HEK293 (cell line): ENCODE results near the gene MIR17HG.

Source experiments
- CTCF ChIA-PET: fragments of 350-600 bp; formaldehyde crosslinking; extraction: SDS; loops from one replicate; lab custom pipeline; 2021; ENCODE audit warnings: antibody characterized with exemption; lab: Yijun Ruan, JAX
- POLR2A ChIA-PET: fragments of 300-600 bp; formaldehyde crosslinking; extraction: SDS; loops from one replicate; lab custom pipeline; 2020; ENCODE audit warnings: antibody characterized with exemption, inconsistent platforms; lab: Yijun Ruan, JAX
- H3K27ac ChIP-seq: fragments of 200-500 bp; sonication (Bioruptor generic); 2 replicates; pipeline ENCODE4 v1.5.1; 2014; ENCODE audit warnings: low read depth, low read length, control low read depth, inconsistent platforms; ENCODE audit errors: extremely low read depth
- H3K36me3 ChIP-seq, 2 experiments: fragments of 200-500 bp in 1 of 2; sonication (Bioruptor generic) in 1 of 2; 1 replicate in 1 of 2; 2 replicates in 1 of 2; pipeline ENCODE4 v1.5.1; 2014 to 2017; ENCODE audit warnings: inconsistent platforms in 2 of 2, low read length in 2 of 2; ENCODE audit not compliant: control insufficient read depth in 2 of 2, insufficient read depth in 1 of 2
- H3K4me1 ChIP-seq: fragments of 200-500 bp; sonication (Bioruptor generic); 2 replicates; pipeline ENCODE4 v1.5.1; 2014; ENCODE audit warnings: mild to moderate bottlenecking, low read length, inconsistent platforms; ENCODE audit not compliant: control insufficient read depth, insufficient read depth
- H3K4me3 ChIP-seq: 2 replicates; pipeline ENCODE4 v1.5.1; 2011; ENCODE audit warnings: low read depth, mild to moderate bottlenecking, control low read depth, low read length, moderate library complexity
- H3K9me3 ChIP-seq: fragments of 200-500 bp; sonication (Bioruptor generic); 2 replicates; pipeline ENCODE4 v1.5.1; 2014; ENCODE audit warnings: low read depth, low read length, inconsistent platforms; ENCODE audit not compliant: control insufficient read depth, insufficient read depth
- KLF1 ChIP-seq: fragments of 450-650 bp; formaldehyde crosslinking; IDR thresholded peaks from 2 replicates; pipeline ENCODE4 v1.5.1; 2016; ENCODE audit warnings: missing biosample characterization, missing genetic modification characterization
- PRDM4 ChIP-seq: fragments of 450-650 bp; formaldehyde crosslinking; IDR thresholded peaks from 2 replicates; pipeline ENCODE4 v1.5.1; 2017; ENCODE audit warnings: missing biosample characterization, missing genetic modification characterization
- SCRT2 ChIP-seq: fragments of 450-650 bp; formaldehyde crosslinking; IDR thresholded peaks from 2 replicates; pipeline ENCODE4 v1.5.1; 2016; ENCODE audit warnings: missing biosample characterization, missing genetic modification characterization
- WT1 ChIP-seq: fragments of 450-650 bp; formaldehyde crosslinking; IDR thresholded peaks from 2 replicates; pipeline ENCODE4 v1.5.1; 2016; ENCODE audit warnings: missing biosample characterization, missing genetic modification characterization
- ZBTB1 ChIP-seq: fragments of 450-650 bp; formaldehyde crosslinking; IDR thresholded peaks from 2 replicates; pipeline ENCODE4 v1.5.1; 2016; ENCODE audit warnings: missing biosample characterization, missing genetic modification characterization
- ZBTB21 ChIP-seq: fragments of 450-650 bp; formaldehyde crosslinking; IDR thresholded peaks from 2 replicates; pipeline ENCODE4 v1.5.1; 2017; ENCODE audit warnings: missing biosample characterization, missing genetic modification characterization
- ZFP37 ChIP-seq: fragments of 450-650 bp; formaldehyde crosslinking; IDR thresholded peaks from 2 replicates; pipeline ENCODE4 v1.5.1; 2016; ENCODE audit warnings: missing biosample characterization, missing genetic modification characterization
- ZNF175 ChIP-seq: fragments of 450-650 bp; formaldehyde crosslinking; IDR thresholded peaks from 2 replicates; pipeline ENCODE4 v1.5.1; 2016; ENCODE audit warnings: missing biosample characterization, missing genetic modification characterization
- ZNF19 ChIP-seq: fragments of 450-650 bp; formaldehyde crosslinking; IDR thresholded peaks from 2 replicates; pipeline ENCODE4; 2016; ENCODE audit warnings: missing biosample characterization, missing genetic modification characterization, low read depth
- ZNF202 ChIP-seq: fragments of 450-650 bp; formaldehyde crosslinking; IDR thresholded peaks from 2 replicates; pipeline ENCODE4 v1.5.1; 2016; ENCODE audit warnings: missing biosample characterization, missing genetic modification characterization, borderline replicate concordance
- ZNF221 ChIP-seq: fragments of 450-650 bp; formaldehyde crosslinking; IDR thresholded peaks from 2 replicates; pipeline ENCODE4 v1.5.1; 2017; ENCODE audit warnings: missing biosample characterization, missing genetic modification characterization, borderline replicate concordance
- ZNF335 ChIP-seq: fragments of 450-650 bp; formaldehyde crosslinking; conservative IDR thresholded peaks from 2 replicates; pipeline ENCODE4 v1.5.1; 2016; ENCODE audit warnings: missing biosample characterization, missing genetic modification characterization
- ZNF394 ChIP-seq: fragments of 450-650 bp; formaldehyde crosslinking; IDR thresholded peaks from 2 replicates; pipeline ENCODE4 v1.5.1; 2016; ENCODE audit warnings: missing biosample characterization, missing genetic modification characterization, mild to moderate bottlenecking, moderate library complexity, borderline replicate concordance
- ZNF416 ChIP-seq: fragments of 450-650 bp; formaldehyde crosslinking; IDR thresholded peaks from 2 replicates; pipeline ENCODE4 v1.5.1; 2016; ENCODE audit warnings: missing biosample characterization, missing genetic modification characterization
- ZNF549 ChIP-seq: fragments of 450-650 bp; IDR thresholded peaks from 2 replicates; pipeline ENCODE4 v1.5.1; 2018; ENCODE audit warnings: missing biosample characterization, missing genetic modification characterization, mild to moderate bottlenecking, inconsistent platforms, moderate library complexity
- ZNF560 ChIP-seq: fragments of 450-650 bp; formaldehyde crosslinking; IDR thresholded peaks from 2 replicates; pipeline ENCODE4 v1.5.1; 2017; ENCODE audit warnings: missing biosample characterization, missing genetic modification characterization, borderline replicate concordance
- ZNF571 ChIP-seq: fragments of 450-650 bp; formaldehyde crosslinking; IDR thresholded peaks from 2 replicates; pipeline ENCODE4 v1.5.0; 2017; ENCODE audit warnings: missing biosample characterization, missing genetic modification characterization
- ZNF600 ChIP-seq: fragments of 450-650 bp; formaldehyde crosslinking; IDR thresholded peaks from 2 replicates; pipeline ENCODE4 v1.5.1; 2016; ENCODE audit warnings: missing biosample characterization, missing genetic modification characterization
- ZNF701 ChIP-seq: fragments of 450-650 bp; formaldehyde crosslinking; IDR thresholded peaks from 2 replicates; pipeline ENCODE4 v1.5.1; 2016; ENCODE audit warnings: missing biosample characterization, missing genetic modification characterization
- ZNF776 ChIP-seq: fragments of 450-650 bp; formaldehyde crosslinking; IDR thresholded peaks from 2 replicates; pipeline ENCODE4 v1.5.0; 2017; ENCODE audit warnings: missing biosample characterization, missing genetic modification characterization, borderline replicate concordance
- TF ChIP-seq, protein P1 (sequence below): fragments of 450-650 bp; formaldehyde crosslinking; IDR thresholded peaks from 2 replicates; pipeline ENCODE4 v1.5.1; 2016; ENCODE audit warnings: missing biosample characterization, missing genetic modification characterization
- TF ChIP-seq, protein P2 (sequence below): fragments of 450-650 bp; formaldehyde crosslinking; IDR thresholded peaks from 2 replicates; pipeline ENCODE4 v1.5.1; 2017; ENCODE audit warnings: missing biosample characterization, mild to moderate bottlenecking, missing genetic modification characterization, moderate library complexity
- TF ChIP-seq, protein P3 (sequence below): fragments of 450-650 bp; formaldehyde crosslinking; conservative IDR thresholded peaks from 2 replicates; pipeline ENCODE4 v1.5.1; 2016; ENCODE audit warnings: low read depth, missing biosample characterization, missing genetic modification characterization
- TF ChIP-seq, protein P4 (sequence below): fragments of 450-650 bp; formaldehyde crosslinking; IDR thresholded peaks from 2 replicates; pipeline ENCODE4 v1.5.1; 2016; ENCODE audit warnings: missing biosample characterization, missing genetic modification characterization, borderline replicate concordance
- TF ChIP-seq, protein P5 (sequence below): fragments of 450-650 bp; formaldehyde crosslinking; IDR thresholded peaks from 2 replicates; pipeline ENCODE4 v1.5.1; 2017; ENCODE audit warnings: missing biosample characterization, missing genetic modification characterization

The MIR17HG gene

DNA sequence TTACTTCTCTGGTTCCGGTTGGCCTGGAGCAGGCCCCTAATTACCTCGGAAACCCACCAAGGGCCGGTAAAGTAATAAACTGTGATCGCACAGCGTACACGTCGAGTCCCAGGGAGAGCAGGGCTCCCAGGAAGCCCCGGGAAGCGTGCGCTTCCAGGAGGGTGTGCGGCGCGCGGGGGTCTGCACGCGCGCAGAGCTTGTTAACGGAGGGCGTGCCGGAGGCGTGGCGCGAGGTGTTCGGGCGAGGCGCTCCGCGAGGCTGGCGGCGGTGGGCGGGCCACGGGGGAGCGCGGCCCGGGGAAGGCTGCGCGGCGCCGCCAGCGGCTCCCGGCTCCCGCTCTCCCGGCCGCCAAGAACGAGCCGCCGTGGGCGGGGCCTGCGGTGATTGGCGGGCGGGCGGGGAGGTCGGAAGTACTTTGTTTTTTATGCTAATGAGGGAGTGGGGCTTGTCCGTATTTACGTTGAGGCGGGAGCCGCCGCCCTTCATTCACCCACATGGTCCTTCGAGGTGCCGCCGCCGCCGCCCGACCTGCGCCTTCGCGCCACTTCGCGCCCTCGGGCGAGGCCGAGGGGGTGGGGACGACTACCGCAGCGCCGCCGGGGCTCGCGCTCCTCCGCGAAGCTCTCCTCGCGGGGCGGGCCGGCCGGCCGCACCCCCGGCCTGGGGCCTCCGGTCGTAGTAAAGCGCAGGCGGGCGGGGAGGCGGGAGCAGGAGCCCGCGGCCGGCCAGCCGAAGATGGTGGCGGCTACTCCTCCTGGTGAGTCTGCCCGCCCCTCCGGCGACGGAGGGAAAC lies at the start of gene MIR17HG:
Gene MIR17HG, plus strand, starts transcription at position 486 of the 794 bp plus-strand sequence.
- ChIA-PET POLR2A (no interaction called here), CTCF (no interaction called here)
- H3K9me3 ChIP-seq, result no peaks in the 10 kb centered on the region
- peak within 1 kb of the TSS; percentile 74 for H3K27ac ChIP-seq
- H3K4me1 ChIP-seq, result no peaks in the 10 kb centered on the region
- peaks cover 0 to 35% of the 10 kb centered on the region in 2 experiments; a peak in 1 of 3 replicates for H3K36me3 ChIP-seq
- H3K4me3 ChIP-seq, result peak within 1 kb of the TSS; percentile 68
- TF ChIP-seq, protein P1, sequence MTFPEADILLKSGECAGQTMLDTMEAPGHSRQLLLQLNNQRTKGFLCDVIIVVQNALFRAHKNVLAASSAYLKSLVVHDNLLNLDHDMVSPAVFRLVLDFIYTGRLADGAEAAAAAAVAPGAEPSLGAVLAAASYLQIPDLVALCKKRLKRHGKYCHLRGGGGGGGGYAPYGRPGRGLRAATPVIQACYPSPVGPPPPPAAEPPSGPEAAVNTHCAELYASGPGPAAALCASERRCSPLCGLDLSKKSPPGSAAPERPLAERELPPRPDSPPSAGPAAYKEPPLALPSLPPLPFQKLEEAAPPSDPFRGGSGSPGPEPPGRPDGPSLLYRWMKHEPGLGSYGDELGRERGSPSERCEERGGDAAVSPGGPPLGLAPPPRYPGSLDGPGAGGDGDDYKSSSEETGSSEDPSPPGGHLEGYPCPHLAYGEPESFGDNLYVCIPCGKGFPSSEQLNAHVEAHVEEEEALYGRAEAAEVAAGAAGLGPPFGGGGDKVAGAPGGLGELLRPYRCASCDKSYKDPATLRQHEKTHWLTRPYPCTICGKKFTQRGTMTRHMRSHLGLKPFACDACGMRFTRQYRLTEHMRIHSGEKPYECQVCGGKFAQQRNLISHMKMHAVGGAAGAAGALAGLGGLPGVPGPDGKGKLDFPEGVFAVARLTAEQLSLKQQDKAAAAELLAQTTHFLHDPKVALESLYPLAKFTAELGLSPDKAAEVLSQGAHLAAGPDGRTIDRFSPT, result no peak
- no peak for TF ChIP-seq ZNF549 (tag by site-specific recombination)
- TF ChIP-seq ZNF571 (tag by site-specific recombination), result no peak
- no peak for TF ChIP-seq WT1 (tag by site-specific recombination)
- TF ChIP-seq ZNF394 (tag by site-specific recombination), result no peak
- no peak for TF ChIP-seq ZFP37
- TF ChIP-seq ZNF335, result 0 out of 2 replicates have a peak, but pooled peaks have one; percentile 32
- TF ChIP-seq ZNF202 (tag by site-specific recombination), result no peak
- no peak for TF ChIP-seq ZNF776
- TF ChIP-seq, protein P2, sequence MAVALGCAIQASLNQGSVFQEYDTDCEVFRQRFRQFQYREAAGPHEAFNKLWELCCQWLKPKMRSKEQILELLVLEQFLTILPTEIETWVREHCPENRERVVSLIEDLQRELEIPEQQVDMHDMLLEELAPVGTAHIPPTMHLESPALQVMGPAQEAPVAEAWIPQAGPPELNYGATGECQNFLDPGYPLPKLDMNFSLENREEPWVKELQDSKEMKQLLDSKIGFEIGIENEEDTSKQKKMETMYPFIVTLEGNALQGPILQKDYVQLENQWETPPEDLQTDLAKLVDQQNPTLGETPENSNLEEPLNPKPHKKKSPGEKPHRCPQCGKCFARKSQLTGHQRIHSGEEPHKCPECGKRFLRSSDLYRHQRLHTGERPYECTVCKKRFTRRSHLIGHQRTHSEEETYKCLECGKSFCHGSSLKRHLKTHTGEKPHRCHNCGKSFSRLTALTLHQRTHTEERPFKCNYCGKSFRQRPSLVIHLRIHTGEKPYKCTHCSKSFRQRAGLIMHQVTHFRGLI (tag by site-specific recombination), result no peak; the same call in 1 of the 2 replicates
- TF ChIP-seq ZNF600 (tag by site-specific recombination), result no peak
- no peak for TF ChIP-seq ZNF701 (tag by site-specific recombination)
- TF ChIP-seq ZNF221 (tag by site-specific recombination), result no peak
- peak; percentile 86 for TF ChIP-seq KLF1 (tag by site-specific recombination)
- TF ChIP-seq ZNF19 (tag by site-specific recombination), result no peak
- TF ChIP-seq, protein P3, sequence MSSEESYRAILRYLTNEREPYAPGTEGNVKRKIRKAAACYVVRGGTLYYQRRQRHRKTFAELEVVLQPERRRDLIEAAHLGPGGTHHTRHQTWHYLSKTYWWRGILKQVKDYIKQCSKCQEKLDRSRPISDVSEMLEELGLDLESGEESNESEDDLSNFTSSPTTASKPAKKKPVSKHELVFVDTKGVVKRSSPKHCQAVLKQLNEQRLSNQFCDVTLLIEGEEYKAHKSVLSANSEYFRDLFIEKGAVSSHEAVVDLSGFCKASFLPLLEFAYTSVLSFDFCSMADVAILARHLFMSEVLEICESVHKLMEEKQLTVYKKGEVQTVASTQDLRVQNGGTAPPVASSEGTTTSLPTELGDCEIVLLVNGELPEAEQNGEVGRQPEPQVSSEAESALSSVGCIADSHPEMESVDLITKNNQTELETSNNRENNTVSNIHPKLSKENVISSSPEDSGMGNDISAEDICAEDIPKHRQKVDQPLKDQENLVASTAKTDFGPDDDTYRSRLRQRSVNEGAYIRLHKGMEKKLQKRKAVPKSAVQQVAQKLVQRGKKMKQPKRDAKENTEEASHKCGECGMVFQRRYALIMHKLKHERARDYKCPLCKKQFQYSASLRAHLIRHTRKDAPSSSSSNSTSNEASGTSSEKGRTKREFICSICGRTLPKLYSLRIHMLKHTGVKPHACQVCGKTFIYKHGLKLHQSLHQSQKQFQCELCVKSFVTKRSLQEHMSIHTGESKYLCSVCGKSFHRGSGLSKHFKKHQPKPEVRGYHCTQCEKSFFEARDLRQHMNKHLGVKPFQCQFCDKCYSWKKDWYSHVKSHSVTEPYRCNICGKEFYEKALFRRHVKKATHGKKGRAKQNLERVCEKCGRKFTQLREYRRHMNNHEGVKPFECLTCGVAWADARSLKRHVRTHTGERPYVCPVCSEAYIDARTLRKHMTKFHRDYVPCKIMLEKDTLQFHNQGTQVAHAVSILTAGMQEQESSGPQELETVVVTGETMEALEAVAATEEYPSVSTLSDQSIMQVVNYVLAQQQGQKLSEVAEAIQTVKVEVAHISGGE (tag by site-specific recombination), result no peak; the same call in 1 of the 2 replicates
- TF ChIP-seq ZBTB21 (tag by site-specific recombination), result no peak
- no peak for TF ChIP-seq SCRT2 (tag by site-specific recombination)
- no peak for TF ChIP-seq ZNF416 (tag by site-specific recombination)
- no peak for TF ChIP-seq PRDM4 (tag by site-specific recombination)
- no peak for TF ChIP-seq ZNF560 (tag by site-specific recombination)
- TF ChIP-seq, protein P4, sequence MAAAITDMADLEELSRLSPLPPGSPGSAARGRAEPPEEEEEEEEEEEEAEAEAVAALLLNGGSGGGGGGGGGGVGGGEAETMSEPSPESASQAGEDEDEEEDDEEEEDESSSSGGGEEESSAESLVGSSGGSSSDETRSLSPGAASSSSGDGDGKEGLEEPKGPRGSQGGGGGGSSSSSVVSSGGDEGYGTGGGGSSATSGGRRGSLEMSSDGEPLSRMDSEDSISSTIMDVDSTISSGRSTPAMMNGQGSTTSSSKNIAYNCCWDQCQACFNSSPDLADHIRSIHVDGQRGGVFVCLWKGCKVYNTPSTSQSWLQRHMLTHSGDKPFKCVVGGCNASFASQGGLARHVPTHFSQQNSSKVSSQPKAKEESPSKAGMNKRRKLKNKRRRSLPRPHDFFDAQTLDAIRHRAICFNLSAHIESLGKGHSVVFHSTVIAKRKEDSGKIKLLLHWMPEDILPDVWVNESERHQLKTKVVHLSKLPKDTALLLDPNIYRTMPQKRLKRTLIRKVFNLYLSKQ, result no peak
- TF ChIP-seq, protein P5, sequence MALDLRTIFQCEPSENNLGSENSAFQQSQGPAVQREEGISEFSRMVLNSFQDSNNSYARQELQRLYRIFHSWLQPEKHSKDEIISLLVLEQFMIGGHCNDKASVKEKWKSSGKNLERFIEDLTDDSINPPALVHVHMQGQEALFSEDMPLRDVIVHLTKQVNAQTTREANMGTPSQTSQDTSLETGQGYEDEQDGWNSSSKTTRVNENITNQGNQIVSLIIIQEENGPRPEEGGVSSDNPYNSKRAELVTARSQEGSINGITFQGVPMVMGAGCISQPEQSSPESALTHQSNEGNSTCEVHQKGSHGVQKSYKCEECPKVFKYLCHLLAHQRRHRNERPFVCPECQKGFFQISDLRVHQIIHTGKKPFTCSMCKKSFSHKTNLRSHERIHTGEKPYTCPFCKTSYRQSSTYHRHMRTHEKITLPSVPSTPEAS (tag by site-specific recombination), result no peak
- TF ChIP-seq ZBTB1 (tag by site-specific recombination), result no peak
- TF ChIP-seq ZNF175 (tag by site-specific recombination), result no peak
